Neuronal stem cell (in vitro differentiated cells): ENCODE results near the gene PLEKHH1.

Source experiments
- DNase-seq: peaks from one replicate; pipeline ENCODE4 v3.0.0-alpha.2; 2013; ENCODE audit warnings: low spot score
- H2AFZ ChIP-seq: one replicate; pipeline ENCODE4 v1.6.1; 2013; ENCODE audit warnings: mild to moderate bottlenecking, low read length, inconsistent platforms
- H2AK5ac ChIP-seq: 2 replicates; pipeline ENCODE4 v1.6.1; 2013; ENCODE audit warnings: low read depth, mild to moderate bottlenecking, inconsistent platforms, low read length, moderate library complexity, mixed read lengths
- H2BK120ac ChIP-seq: 2 replicates; pipeline ENCODE4 v1.6.1; 2013; ENCODE audit warnings: low read depth, mild to moderate bottlenecking, inconsistent platforms, low read length, moderate library complexity, mixed read lengths
- H2BK12ac ChIP-seq: one replicate; pipeline ENCODE4 v1.6.1; 2013; ENCODE audit warnings: low read length, inconsistent platforms
- H2BK15ac ChIP-seq: 2 replicates; pipeline ENCODE4 v1.6.1; 2013; ENCODE audit warnings: mild to moderate bottlenecking, low read length, inconsistent platforms, mixed read lengths
- H2BK5ac ChIP-seq: one replicate; pipeline ENCODE4 v1.6.1; 2013; ENCODE audit warnings: inconsistent platforms, mild to moderate bottlenecking, low read length, moderate library complexity
- H3K14ac ChIP-seq: one replicate; pipeline ENCODE4 v1.6.1; 2013; ENCODE audit warnings: low read length, inconsistent platforms
- H3K18ac ChIP-seq: 2 replicates; pipeline ENCODE4 v1.6.1; 2013; ENCODE audit warnings: low read length, inconsistent platforms
- H3K23ac ChIP-seq: 2 replicates; pipeline ENCODE4 v1.6.1; 2013; ENCODE audit warnings: low read depth, mild to moderate bottlenecking, mixed read lengths, low read length, inconsistent platforms; ENCODE audit not compliant: poor library complexity
- H3K27ac ChIP-seq: replicated peaks from 3 replicates; pipeline ENCODE4 v1.5.1; 2013; ENCODE audit warnings: low read length, inconsistent platforms
- H3K27me3 ChIP-seq, 3 experiments: 2 replicates each; pipeline ENCODE4 v1.6.1; 2013; ENCODE audit warnings: low read length in 3 of 3, mild to moderate bottlenecking in 2 of 3, inconsistent platforms in 1 of 3, low read depth in 1 of 3, mixed read lengths in 1 of 3, moderate library complexity in 1 of 3; ENCODE audit not compliant: control insufficient read depth in 3 of 3, insufficient read depth in 3 of 3
- H3K36me3 ChIP-seq, 2 donors: replicated peaks in 1 of 2; 2 replicates each; pipeline ENCODE4 v1.6.1; 2013; ENCODE audit warnings: low read length in 2 of 2; ENCODE audit not compliant: control insufficient read depth in 2 of 2, insufficient read depth in 2 of 2
- H3K4ac ChIP-seq: 2 replicates; pipeline ENCODE4 v1.6.1; 2013; ENCODE audit warnings: inconsistent platforms, mild to moderate bottlenecking, low read length, moderate library complexity
- H3K4me1 ChIP-seq, 2 donors: 1 replicate in 1 of 2; 2 replicates in 1 of 2; pipeline ENCODE4 v1.6.1; 2013; ENCODE audit warnings: low read length in 2 of 2, low read depth in 1 of 2; ENCODE audit not compliant: control insufficient read depth in 2 of 2, insufficient read depth in 1 of 2
- H3K4me2 ChIP-seq: one replicate; pipeline ENCODE4 v1.6.1; 2013; ENCODE audit warnings: mild to moderate bottlenecking, low read length, inconsistent platforms; ENCODE audit not compliant: insufficient read depth, poor library complexity, severe bottlenecking
- H3K4me3 ChIP-seq, 2 donors: 2 replicates each; pipeline ENCODE4 v1.5.1; 2013; ENCODE audit warnings: low read length in 2 of 2, mild to moderate bottlenecking in 2 of 2, inconsistent platforms in 1 of 2, moderate library complexity in 1 of 2
- H3K79me1 ChIP-seq: one replicate; pipeline ENCODE4 v1.6.1; 2013; ENCODE audit warnings: low read depth, mild to moderate bottlenecking, inconsistent platforms, low read length, moderate library complexity
- H3K9ac ChIP-seq: one replicate; pipeline ENCODE4 v1.6.1; 2013; ENCODE audit warnings: mild to moderate bottlenecking, low read depth, low read length, inconsistent platforms; ENCODE audit not compliant: poor library complexity
- H3K9me3 ChIP-seq, 2 donors: replicated peaks in 1 of 2; 2 replicates each; pipeline versions ENCODE3 to v1.6.1; 2013; ENCODE audit warnings: low read length in 2 of 2, mild to moderate bottlenecking in 2 of 2, inconsistent platforms in 1 of 2, low read depth in 1 of 2, mixed read lengths in 1 of 2, moderate library complexity in 1 of 2; ENCODE audit not compliant: control insufficient read depth in 2 of 2, insufficient read depth in 1 of 2
- H4K8ac ChIP-seq: one replicate; pipeline ENCODE4 v1.6.1; 2013; ENCODE audit warnings: low read depth, mild to moderate bottlenecking, inconsistent platforms, low read length, moderate library complexity
- H4K91ac ChIP-seq: one replicate; pipeline ENCODE4 v1.6.1; 2013; ENCODE audit warnings: low read length, low read depth, mild to moderate bottlenecking, inconsistent platforms; ENCODE audit not compliant: poor library complexity
- WGBS, 2 donors: extraction: QIAGEN DNeasy Blood & Tissue Kit; methylation state at CpG; one replicate each; pipeline ENCODE4 v1.1.7; 2013; ENCODE audit warnings: missing lambda C conversion rate in 2 of 2, mixed read lengths in 1 of 2; ENCODE audit not compliant: insufficient read length in 2 of 2, insufficient replicate concordance in 1 of 2; ENCODE audit errors: extremely low coverage in 2 of 2; 5-methylcytosine and 5-hydroxymethylcytosine counted together

Gene PLEKHH1

DNA sequence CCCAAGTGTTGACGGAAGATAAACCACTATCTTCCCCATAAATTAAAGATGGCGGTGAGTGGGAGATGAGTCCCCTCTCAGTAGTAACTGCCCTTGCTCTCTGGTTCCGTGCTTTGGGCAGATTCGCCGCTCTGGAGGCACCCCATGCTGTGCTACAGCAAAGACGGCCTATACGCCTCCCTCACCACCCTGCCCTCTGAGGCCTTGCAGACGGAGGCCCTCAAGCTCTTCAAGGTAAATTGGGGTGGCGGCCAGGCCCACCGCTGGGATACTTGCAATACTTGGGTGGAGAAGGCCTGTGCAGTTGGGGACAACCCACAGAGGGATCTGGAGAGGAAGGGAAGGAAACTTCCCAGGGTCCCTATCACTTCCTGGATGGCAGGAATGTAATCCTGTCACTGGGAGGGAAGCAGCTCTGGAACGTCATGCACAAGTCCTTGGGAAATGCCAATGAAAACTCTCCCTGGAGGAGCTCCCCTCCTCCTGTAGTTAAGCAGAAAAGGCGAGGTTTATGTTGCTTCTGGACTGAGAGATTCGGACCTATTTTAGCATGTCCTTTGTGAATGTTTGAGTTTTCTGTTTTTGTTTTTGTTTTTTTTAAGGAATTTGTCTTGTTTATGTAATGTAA, 44.2 kb downstream of the PLEKHH1 start:
- DNase-seq, result no peak

GRCh38 chr14:67577909-67578749, 45.0 kb downstream of the PLEKHH1 start:
- no peak for DNase-seq
- peak overlapping the region; percentile 90 for H3K23ac ChIP-seq
- WGBS, 2 donors, result no CpG with 5 or more reads among the region's 16 CpGs
- peak overlapping the region; percentile 58 for H3K18ac ChIP-seq
- peaks cover 2 to 6% of the 10 kb centered on the region in 2 donors for H3K36me3 ChIP-seq
- no peak overlapping the region for H3K4ac ChIP-seq
- H4K8ac ChIP-seq, result peak overlapping the region; percentile 88
- no peak overlapping the region for H2AK5ac ChIP-seq
- H3K4me1 ChIP-seq, result no peaks in the 10 kb centered on the region
- H2BK15ac ChIP-seq, result no peak overlapping the region
- no peak overlapping the region for H3K4me2 ChIP-seq
- no peak overlapping the region for H3K14ac ChIP-seq
- H3K27ac ChIP-seq, result no peak overlapping the region
- H2AFZ ChIP-seq, result no peak overlapping the region
- no peak overlapping the region for H2BK120ac ChIP-seq
- no peaks in the 10 kb centered on the region for H3K9me3 ChIP-seq
- H3K27me3 ChIP-seq, result no peaks in the 10 kb centered on the region
- H3K9ac ChIP-seq, result peak overlapping the region; percentile 36
- H4K91ac ChIP-seq, result no peak overlapping the region
- no peaks in the 10 kb centered on the region for H3K79me1 ChIP-seq
- no peak overlapping the region for H2BK5ac ChIP-seq
- no peak overlapping the region for H3K4me3 ChIP-seq
- H2BK12ac ChIP-seq, result peak overlapping the region; percentile 48

More for the DNA sequence above, 44.2 kb downstream of the PLEKHH1 start:
- H2AK5ac ChIP-seq, result no peak overlapping the region
- no peaks in the 10 kb centered on the region for H3K4me1 ChIP-seq
- no peak overlapping the region for H2BK120ac ChIP-seq
- no peak overlapping the region for H4K8ac ChIP-seq
- H3K14ac ChIP-seq, result no peak overlapping the region
- WGBS, 2 donors, result no CpG with 5 or more reads among the region's 13 CpGs
- H3K79me1 ChIP-seq, result no peaks in the 10 kb centered on the region
- H2BK15ac ChIP-seq, result no peak overlapping the region
- no peak overlapping the region for H4K91ac ChIP-seq
- no peak overlapping the region for H2BK5ac ChIP-seq
- H3K27ac ChIP-seq, result no peak overlapping the region
- H3K18ac ChIP-seq, result no peak overlapping the region
- no peak overlapping the region for H3K23ac ChIP-seq
- no peak overlapping the region for H3K4me3 ChIP-seq
- no peak overlapping the region for H3K9ac ChIP-seq
- H3K4me2 ChIP-seq, result no peak overlapping the region
- H3K27me3 ChIP-seq, result no peaks in the 10 kb centered on the region
- H2BK12ac ChIP-seq, result no peak overlapping the region
- no peaks in the 10 kb centered on the region for H3K9me3 ChIP-seq
- peaks cover 2 to 6% of the 10 kb centered on the region in 2 donors for H3K36me3 ChIP-seq
- no peak overlapping the region for H2AFZ ChIP-seq
- no peak overlapping the region for H3K4ac ChIP-seq

GRCh38 chr14:67579040-67579439, 46.0 kb downstream of the PLEKHH1 start:
- no peak overlapping the region for H4K91ac ChIP-seq
- H3K4me1 ChIP-seq, result no peaks in the 10 kb centered on the region
- no peaks in the 10 kb centered on the region for H3K79me1 ChIP-seq
- no peaks in the 10 kb centered on the region for H3K27me3 ChIP-seq
- no peak overlapping the region for H2BK15ac ChIP-seq
- H3K23ac ChIP-seq, result no peak overlapping the region
- H3K9me3 ChIP-seq, result no peaks in the 10 kb centered on the region
- H2BK120ac ChIP-seq, result no peak overlapping the region
- no peak overlapping the region for H2BK5ac ChIP-seq
- H3K9ac ChIP-seq, result no peak overlapping the region
- no peak overlapping the region for H4K8ac ChIP-seq
- H3K14ac ChIP-seq, result no peak overlapping the region
- DNase-seq, result no peak
- no CpG with 5 or more reads among the region's 15 CpGs for WGBS, 2 donors
- H2BK12ac ChIP-seq, result no peak overlapping the region
- no peak overlapping the region for H3K4me2 ChIP-seq
- H2AFZ ChIP-seq, result no peak overlapping the region
- H2AK5ac ChIP-seq, result no peak overlapping the region
- H3K4me3 ChIP-seq, result no peak overlapping the region
- H3K27ac ChIP-seq, result no peak overlapping the region
- H3K18ac ChIP-seq, result no peak overlapping the region
- H3K4ac ChIP-seq, result no peak overlapping the region
- H3K36me3 ChIP-seq, result peaks cover 6% of the 10 kb centered on the region in 2 donors

- Histone ChIP-seq H3K27me3 (no peaks in the 10 kb centered on the region), H3K4me1 (no peaks in the 10 kb centered on the region), H3K4ac (no peak overlapping the region), H3K23ac (no peak overlapping the region), H4K91ac (no peak overlapping the region), H2BK15ac (no peak overlapping the region), H2BK120ac (no peak overlapping the region), H2BK5ac (no peak overlapping the region), H2BK12ac (no peak overlapping the region), H3K9ac (no peak overlapping the region), H2AFZ (no peak overlapping the region), H3K27ac (no peak overlapping the region), H3K18ac (no peak overlapping the region), H4K8ac (no peak overlapping the region), H3K36me3 (peaks cover 6 to 7% of the 10 kb centered on the region in 2 donors), H3K9me3 (no peaks in the 10 kb centered on the region), H3K4me2 (no peak overlapping the region), H3K14ac (no peak overlapping the region), H2AK5ac (peak overlapping the region; percentile 40), H3K4me3 (no peak overlapping the region), H3K79me1 (no peaks in the 10 kb centered on the region)
- WGBS, 2 donors, result no CpG with 5 or more reads among the region's 7 CpGs
- DNase-seq, result no peak
Observed at GRCh38 chr14:67579636-67580035, 46.5 kb downstream of the PLEKHH1 start.
